H1 (cell line): ENCODE measurements around the gene DCLK1. TPM values are rescaled to one million over a fixed set of nuclear protein-coding genes. Genes with fewer than 3 reads are reported as not detected.

Source experiments
- CTCF ChIA-PET: fragments of 300-600 bp; sonication (Branson Sonifier 250); formaldehyde crosslinking; loops from one replicate; lab custom pipeline; 2021; ENCODE audit not compliant: partially characterized antibody; lab: Charles Lee
- POLR2A ChIA-PET: fragments of 300-600 bp; sonication (Branson Sonifier 250); formaldehyde crosslinking; loops from one replicate; lab custom pipeline; 2021; ENCODE audit warnings: inconsistent platforms; ENCODE audit not compliant: partially characterized antibody; lab: Charles Lee
- DNase-seq, 2 experiments: peaks; one replicate each; pipeline versions ENCODE4 v3.0.0 to v3.0.0-alpha.2; 2010 to 2022; ENCODE audit warnings: low spot score in 2 of 2, low read depth in 1 of 2, mixed read lengths in 1 of 2
- FAIRE-seq: peaks from 2 replicates; lab custom pipeline; 2011; peaks lifted over from hg19 to GRCh38; lab: Jason Lieb, UNC
- H2AFZ ChIP-seq: 2 replicates; pipeline ENCODE4 v1.8.1; 2012; ENCODE audit warnings: low read length, inconsistent platforms
- H2AK5ac ChIP-seq: 2 replicates; pipeline ENCODE4 v1.6.1; 2013; ENCODE audit warnings: low read depth, low read length
- H2BK120ac ChIP-seq: replicated peaks from 2 replicates; pipeline ENCODE3; 2013; ENCODE audit warnings: low read depth, low read length, inconsistent platforms
- H2BK12ac ChIP-seq: 2 replicates; pipeline ENCODE4 v1.6.1; 2013; ENCODE audit warnings: low read depth, low read length
- H2BK15ac ChIP-seq: 2 replicates; pipeline ENCODE4 v1.6.1; 2013; ENCODE audit warnings: low read length
- H2BK20ac ChIP-seq: 2 replicates; pipeline ENCODE4 v1.6.1; 2013; ENCODE audit warnings: low read length
- H2BK5ac ChIP-seq: 2 replicates; pipeline ENCODE4 v1.6.1; 2013; ENCODE audit warnings: low read depth, low read length
- H3K14ac ChIP-seq: 2 replicates; pipeline ENCODE4 v1.6.1; 2013; ENCODE audit warnings: inconsistent platforms; ENCODE audit not compliant: insufficient read length
- H3K18ac ChIP-seq: 2 replicates; pipeline ENCODE4 v1.6.1; 2013; ENCODE audit warnings: low read length; ENCODE audit errors: extremely low read depth
- H3K23ac ChIP-seq: 2 replicates; pipeline ENCODE4 v1.6.1; 2013; ENCODE audit warnings: inconsistent platforms; ENCODE audit not compliant: insufficient read length
- H3K23me2 ChIP-seq: 2 replicates; pipeline ENCODE4 v1.6.1; 2013; ENCODE audit warnings: low read depth, low read length
- H3K27ac ChIP-seq: 2 replicates; pipeline ENCODE4 v1.6.1; 2011; ENCODE audit warnings: low read depth, low read length, inconsistent platforms
- H3K27me3 ChIP-seq, 4 experiments: replicated peaks in 1 of 4; 1 replicate in 1 of 4; 2 replicates in 3 of 4; pipeline versions ENCODE4 v1.6.1 to v1.8.1; 2011 to 2013; ENCODE audit warnings: low read length in 3 of 4, mild to moderate bottlenecking in 3 of 4, inconsistent platforms in 2 of 4, mixed read lengths in 2 of 4, moderate library complexity in 1 of 4; ENCODE audit not compliant: control insufficient read depth in 3 of 4, insufficient read depth in 3 of 4; ENCODE audit errors: extremely low read depth in 1 of 4
- H3K36me3 ChIP-seq, 4 experiments: 2 replicates each; pipeline versions ENCODE4 v1.6.1 to v1.8.1; 2011 to 2013; ENCODE audit warnings: mild to moderate bottlenecking in 4 of 4, low read length in 3 of 4, moderate library complexity in 2 of 4, control low read depth in 1 of 4, inconsistent platforms in 1 of 4; ENCODE audit not compliant: insufficient read depth in 4 of 4, control insufficient read depth in 2 of 4
- H3K4ac ChIP-seq: replicated peaks from 2 replicates; pipeline ENCODE3; 2013; ENCODE audit warnings: low read length, low read depth, mixed read lengths, inconsistent platforms; ENCODE audit not compliant: insufficient read length
- H3K4me1 ChIP-seq, 4 experiments: replicated peaks in 1 of 4; 1 replicate in 1 of 4; 2 replicates in 3 of 4; pipeline versions ENCODE4 v1.6.1 to v1.8.1; 2011 to 2013; ENCODE audit warnings: low read length in 3 of 4, inconsistent platforms in 2 of 4, mixed read lengths in 1 of 4; ENCODE audit not compliant: insufficient read depth in 4 of 4, control insufficient read depth in 3 of 4
- H3K4me2 ChIP-seq, 2 experiments: 2 replicates each; pipeline versions ENCODE4 v1.6.1 to v1.8.1; 2011 to 2013; ENCODE audit warnings: low read depth in 2 of 2, low read length in 2 of 2, control low read depth in 1 of 2, inconsistent platforms in 1 of 2, mild to moderate bottlenecking in 1 of 2; ENCODE audit not compliant: insufficient read depth in 1 of 2
- H3K4me3 ChIP-seq, 4 experiments: fragments of 200-600, 300-600 bp in 1 of 4; sonication (generic), shearing (Covaris generic), sonication (Bioruptor Twin) in 1 of 4; 2 replicates each; pipeline versions ENCODE4 v1.5.1 to v1.8.1; 2011 to 2016; ENCODE audit warnings: low read length in 4 of 4, low read depth in 3 of 4, control low read depth in 2 of 4, inconsistent platforms in 2 of 4, mild to moderate bottlenecking in 2 of 4, mixed read lengths in 1 of 4, moderate library complexity in 1 of 4; ENCODE audit not compliant: insufficient read depth in 2 of 4; ENCODE audit errors: extremely low read depth in 1 of 4
- H3K56ac ChIP-seq: replicated peaks from 2 replicates; pipeline ENCODE3; 2013; ENCODE audit warnings: low read depth, mild to moderate bottlenecking, mixed read lengths, low read length, inconsistent platforms; ENCODE audit not compliant: insufficient read length
- H3K79me1 ChIP-seq: 2 replicates; pipeline ENCODE4 v1.6.1; 2013; ENCODE audit warnings: low read depth, low read length, control low read depth
- H3K79me2 ChIP-seq, 2 experiments: 2 replicates each; pipeline versions ENCODE4 v1.6.1 to v1.8.1; 2012 to 2013; ENCODE audit warnings: low read length in 2 of 2, mild to moderate bottlenecking in 2 of 2, inconsistent platforms in 1 of 2; ENCODE audit not compliant: insufficient read depth in 2 of 2, control insufficient read depth in 1 of 2
- H3K9ac ChIP-seq, 4 experiments: replicated peaks in 1 of 4; 1 replicate in 1 of 4; 2 replicates in 3 of 4; pipeline versions ENCODE4 v1.6.1 to v1.8.1; 2011 to 2013; ENCODE audit warnings: low read depth in 3 of 4, low read length in 3 of 4, control low read depth in 2 of 4, mild to moderate bottlenecking in 2 of 4, moderate library complexity in 2 of 4, inconsistent platforms in 1 of 4; ENCODE audit errors: extremely low read depth in 1 of 4
- H3K9me3 ChIP-seq, 2 experiments: 2 replicates each; pipeline versions ENCODE4 v1.6.1 to v1.8.1; 2012 to 2013; ENCODE audit warnings: mild to moderate bottlenecking in 2 of 2, moderate library complexity in 2 of 2, control low read depth in 1 of 2, inconsistent platforms in 1 of 2, low read depth in 1 of 2, low read length in 1 of 2, mixed read lengths in 1 of 2; ENCODE audit not compliant: insufficient read depth in 2 of 2
- H4K20me1 ChIP-seq, 2 experiments: replicated peaks in 1 of 2; 2 replicates each; pipeline versions ENCODE3 to v1.8.1; 2011 to 2013; ENCODE audit warnings: inconsistent platforms in 2 of 2, low read length in 2 of 2, mild to moderate bottlenecking in 1 of 2; ENCODE audit not compliant: insufficient read depth in 2 of 2, control insufficient read depth in 1 of 2
- H4K5ac ChIP-seq: 2 replicates; pipeline ENCODE4 v1.6.1; 2013; ENCODE audit warnings: low read length, low read depth, mixed read lengths, inconsistent platforms; ENCODE audit not compliant: insufficient read length
- H4K8ac ChIP-seq: 2 replicates; pipeline ENCODE4 v1.8.0; 2013; ENCODE audit warnings: mild to moderate bottlenecking, moderate library complexity, low read length, inconsistent platforms; ENCODE audit not compliant: insufficient read depth; ENCODE audit errors: extremely low read depth
- H4K91ac ChIP-seq: replicated peaks from 2 replicates; pipeline ENCODE3; 2013; ENCODE audit warnings: low read length, mixed read lengths, inconsistent platforms; ENCODE audit not compliant: insufficient read length
- EP300 ChIP-seq, 2 experiments: IDR thresholded peaks; 1 replicate in 1 of 2; 2 replicates in 1 of 2; pipeline ENCODE4 v1.6.1; 2011 to 2012; ENCODE audit warnings: low read depth in 2 of 2, low read length in 2 of 2, mild to moderate bottlenecking in 2 of 2, borderline replicate concordance in 1 of 2, inconsistent platforms in 1 of 2, moderate library complexity in 1 of 2
- JUN ChIP-seq: IDR thresholded peaks from 2 replicates; pipeline ENCODE4 v1.6.1; 2011; ENCODE audit warnings: low read depth, mild to moderate bottlenecking, improper control_type of control experiment, low read length
- KDM5A ChIP-seq: fragments of 200-600 bp; IDR thresholded peaks from 2 replicates; pipeline ENCODE4 v1.7.1; 2012; ENCODE audit warnings: mild to moderate bottlenecking, low read length, inconsistent platforms, mixed read lengths
- MAFK ChIP-seq: IDR thresholded peaks from 2 replicates; pipeline ENCODE4 v1.6.1; 2012; ENCODE audit warnings: low read depth, mild to moderate bottlenecking, improper control_type of control experiment, low read length
- SIRT6 ChIP-seq: IDR thresholded peaks from one replicate; pipeline ENCODE4 v1.7.1; 2012; ENCODE audit warnings: low read length, inconsistent platforms
- TCF12 ChIP-seq: IDR thresholded peaks from 2 replicates; pipeline ENCODE4 v1.6.1; 2011; ENCODE audit warnings: low read depth, mild to moderate bottlenecking, low read length
- polyA plus RNA-seq, 7 experiments: library from polyadenylated mRNA; depleted of rRNA in 3 of 7; stranded (reverse) in 5 of 7; unstranded in 2 of 7; fragments of >200 nt in 5 of 7; fragments of 200-250 nt in 2 of 7; gene quantifications; 1 replicate in 5 of 7; 2 replicates in 1 of 7; 4 replicates in 1 of 7; pipeline versions ENCODE4 v1.2.1 to v1.2.3, GENCODE V29; 2011 to 2013; ENCODE audit warnings: missing spikeins in 2 of 7, mixed read lengths in 2 of 7
- total RNA-seq: library from RNA; stranded (reverse); fragmentation: NEBNext Ultra II Directional; extraction: Animal tissue kit (Norgen Biotek cat#: 25700); gene quantifications from 2 replicates; pipeline ENCODE4 v1.2.1, GENCODE V29; 2021

DCLK1 gene
- total and polyA plus RNA-seq, 2 of the 8 experiments (the other 6 are each of a cell fraction or from before 2014, with no cell fraction given), result 22.8 to 41.0 TPM

DNA sequence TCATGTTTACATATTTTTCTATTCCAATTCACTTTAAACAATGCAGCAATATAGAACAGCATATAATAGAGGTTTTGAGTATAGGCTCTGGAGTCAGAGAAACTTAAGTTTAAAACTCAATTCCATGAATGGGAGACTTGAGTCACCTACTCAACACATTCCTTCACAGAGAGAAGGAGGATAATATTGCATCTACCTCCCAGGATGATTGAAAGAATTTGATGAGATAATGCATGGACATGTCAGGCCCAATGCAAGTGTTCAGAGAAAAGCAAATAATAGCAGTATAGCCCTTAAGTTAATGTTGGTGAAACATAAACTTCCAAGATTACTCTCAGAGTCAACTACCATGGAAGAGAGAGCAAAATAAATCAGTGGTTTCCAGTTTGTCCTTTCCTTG lies 170.2 kb downstream of the DCLK1 start:
- ChIA-PET POLR2A (no interaction called here), CTCF (interaction anchor here (0.8 to 1.3 kb wide), 2 partner anchors 259 to 303 kb away, joined by 3 to 4 read pairs; no protein-coding TSS in a partner anchor)
- Histone ChIP-seq H4K91ac (no peak overlapping the region), H2AFZ (no peak overlapping the region), H4K5ac (no peak overlapping the region), H3K56ac (no peak overlapping the region), H3K9me3 (no peaks in the 10 kb centered on the region), H2BK15ac (no peak overlapping the region), H3K4me1 (no peaks in the 10 kb centered on the region), H3K14ac (no peak overlapping the region), H2BK12ac (no peak overlapping the region), H3K4me3 (no peak overlapping the region), H3K79me2 (peaks cover 0 to 4% of the 10 kb centered on the region in 2 experiments; a peak in 2 of 4 replicates), H3K23ac (no peak overlapping the region), H2AK5ac (no peak overlapping the region), H3K79me1 (no peaks in the 10 kb centered on the region; the same call in 1 of the 2 replicates), H3K4me2 (no peak overlapping the region), H4K20me1 (peaks cover 0 to 7% of the 10 kb centered on the region in 2 experiments), H2BK5ac (no peak overlapping the region), H3K23me2 (peaks cover 8% of the 10 kb centered on the region), H2BK120ac (no peak overlapping the region), H3K36me3 (no peaks in the 10 kb centered on the region; a peak in 1 of 8 replicates), H4K8ac (no peak overlapping the region), H3K18ac (no peak overlapping the region), H3K27ac (no peak overlapping the region), H3K9ac (no peak overlapping the region), H2BK20ac (no peak overlapping the region), H3K4ac (no peak overlapping the region), H3K27me3 (no peaks in the 10 kb centered on the region)
- FAIRE-seq (no peak), DNase-seq (no peak)
- TF ChIP-seq SIRT6 (no peak), EP300 (IDR thresholded peaks at IDR 0.05; ENCODE audit: borderline replicate concordance in 1 of 2, low read depth in 2 of 2, low read length in 2 of 2) (no peak), JUN (no peak), MAFK (no peak), TCF12 (no peak), KDM5A (no peak)
